CD14-positive monocyte (primary cell): ENCODE data around the gene DLGAP4. TPM values are rescaled to one million over a fixed set of nuclear protein-coding genes. Genes with fewer than 3 reads are reported as not detected.

ENCODE experiments used
- DNase-seq, 3 donors: peaks; one replicate each; pipeline ENCODE4 v3.0.0-alpha.2; 2011 to 2022
- H2AFZ ChIP-seq: 2 replicates; pipeline ENCODE4 v1.6.0; 2012; ENCODE audit warnings: mild to moderate bottlenecking, low read depth, low read length, inconsistent platforms; ENCODE audit not compliant: insufficient read depth, poor library complexity, severe bottlenecking
- H3K27ac ChIP-seq, 2 donors: 1 replicate in 1 of 2; 2 replicates in 1 of 2; pipeline ENCODE4 v1.5.1; 2012 to 2013; ENCODE audit warnings: low read length in 2 of 2, control low read depth in 1 of 2, inconsistent platforms in 1 of 2, low read depth in 1 of 2, mild to moderate bottlenecking in 1 of 2
- H3K27me3 ChIP-seq, 2 donors: one replicate each; pipeline versions ENCODE4 v1.6.0 to v1.6.1; 2011 to 2013; ENCODE audit warnings: low read length in 2 of 2; ENCODE audit not compliant: control insufficient read depth in 2 of 2, insufficient read depth in 2 of 2
- H3K36me3 ChIP-seq, 2 donors: replicated peaks in 1 of 2; 1 replicate in 1 of 2; 2 replicates in 1 of 2; pipeline versions ENCODE4 v1.5.1 to v1.6.1; 2012 to 2013; ENCODE audit warnings: low read length in 2 of 2, control low read depth in 1 of 2, inconsistent platforms in 1 of 2, mild to moderate bottlenecking in 1 of 2; ENCODE audit not compliant: insufficient read depth in 2 of 2, control insufficient read depth in 1 of 2
- H3K4me1 ChIP-seq, 2 donors: 1 replicate in 1 of 2; 2 replicates in 1 of 2; pipeline versions ENCODE4 v1.5.1 to v1.6.1; 2012 to 2013; ENCODE audit warnings: low read length in 2 of 2, control low read depth in 1 of 2, inconsistent platforms in 1 of 2, mild to moderate bottlenecking in 1 of 2, moderate library complexity in 1 of 2; ENCODE audit not compliant: insufficient read depth in 2 of 2, control insufficient read depth in 1 of 2
- H3K4me2 ChIP-seq: replicated peaks from 2 replicates; pipeline ENCODE3; 2012; ENCODE audit warnings: low read length, moderate library complexity, mild to moderate bottlenecking; ENCODE audit not compliant: poor library complexity, severe bottlenecking; ENCODE audit errors: extremely low read depth
- H3K4me3 ChIP-seq, 3 experiments: fragments of 200-600 bp in 1 of 3; sonication (generic) in 1 of 3; replicated peaks in 1 of 3; 1 replicate in 2 of 3; 2 replicates in 1 of 3; pipeline ENCODE4 v1.5.1; 2011 to 2013; ENCODE audit warnings: low read length in 3 of 3, mild to moderate bottlenecking in 3 of 3, control low read depth in 2 of 3, low read depth in 2 of 3, inconsistent platforms in 1 of 3, moderate library complexity in 1 of 3
- H3K79me2 ChIP-seq: 2 replicates; pipeline ENCODE4 v1.6.0; 2012; ENCODE audit warnings: mild to moderate bottlenecking, control low read depth, inconsistent platforms, low read length, moderate library complexity; ENCODE audit not compliant: insufficient read depth
- H3K9ac ChIP-seq: 2 replicates; pipeline ENCODE4 v1.6.0; 2017; ENCODE audit warnings: low read length, mild to moderate bottlenecking; ENCODE audit not compliant: insufficient read depth, poor library complexity, severe bottlenecking
- H3K9me3 ChIP-seq, 2 donors: replicated peaks in 1 of 2; 1 replicate in 1 of 2; 2 replicates in 1 of 2; pipeline versions ENCODE4 v1.5.1 to v1.6.1; 2012 to 2013; ENCODE audit warnings: low read length in 2 of 2, control low read depth in 1 of 2; ENCODE audit not compliant: control insufficient read depth in 1 of 2, insufficient read depth in 1 of 2
- H4K20me1 ChIP-seq: 2 replicates; pipeline ENCODE4 v1.6.0; 2012; ENCODE audit warnings: mild to moderate bottlenecking, low read length, control low read depth, moderate library complexity; ENCODE audit not compliant: insufficient read depth
- H3K27ac Mint-ChIP-seq, 7 donors: one replicate each; pipeline ENCODE4 v1.8.0; 2020; ENCODE audit warnings: mild to moderate bottlenecking in 7 of 7, mixed read lengths in 7 of 7, moderate library complexity in 6 of 7, inconsistent platforms in 2 of 7
- H3K27me3 Mint-ChIP-seq, 3 donors: one replicate each; pipeline ENCODE4 v1.8.0; 2021 to 2022; ENCODE audit warnings: low read depth in 3 of 3, mild to moderate bottlenecking in 3 of 3, mixed read lengths in 3 of 3, moderate library complexity in 3 of 3, inconsistent platforms in 1 of 3
- H3K36me3 Mint-ChIP-seq, 2 donors: one replicate each; pipeline ENCODE4 v1.8.0; 2020; ENCODE audit warnings: mixed read lengths in 2 of 2, inconsistent platforms in 1 of 2, mild to moderate bottlenecking in 1 of 2
- H3K4me1 Mint-ChIP-seq: one replicate; pipeline ENCODE4 v1.8.0; 2020; ENCODE audit warnings: mild to moderate bottlenecking, mixed read lengths
- H3K4me3 Mint-ChIP-seq, 2 donors: one replicate each; pipeline ENCODE4 v1.8.0; 2020; ENCODE audit warnings: mild to moderate bottlenecking in 2 of 2, mixed read lengths in 2 of 2, moderate library complexity in 1 of 2
- H3K9me3 Mint-ChIP-seq, 7 donors: one replicate each; pipeline ENCODE4 v1.8.0; 2020 to 2022; ENCODE audit warnings: mixed read lengths in 7 of 7, mild to moderate bottlenecking in 6 of 7, moderate library complexity in 6 of 7, inconsistent platforms in 2 of 7
- WGBS: methylation state at CpG from one replicate; pipeline ENCODE4 v1.1.5; 2013; ENCODE audit warnings: missing lambda C conversion rate; ENCODE audit not compliant: insufficient coverage; 5-methylcytosine and 5-hydroxymethylcytosine counted together
- intact Hi-C, 2 donors: fragments of 100-400 bp; cut with micrococcal nuclease; formaldehyde crosslinking; loops; one replicate each; pipeline versions ENCODE4 v1.15.0 to v1.15.1; 2023
- polyA plus RNA-seq, 3 donors: library from polyadenylated mRNA; depleted of rRNA in 1 of 3; unstranded in 2 of 3; stranded (reverse) in 1 of 3; fragments of 300-500 nt in 2 of 3; fragments of >200 nt in 1 of 3; fragmentation: Illumina TruSeq in 2 of 3; gene quantifications; 1 replicate in 2 of 3; 2 replicates in 1 of 3; pipeline ENCODE4 v1.2.3, GENCODE V29; 2012 to 2021
- TF ChIP-seq, protein P1 (sequence below): fragments of 200-600 bp; IDR thresholded peaks from one replicate; pipeline ENCODE4 v1.8.0; 2022; ENCODE audit warnings: antibody characterized with exemption, mild to moderate bottlenecking

Gene DLGAP4
- polyA plus RNA-seq, 3 donors = 9.9 to 52.7 (median 17.6) TPM

DNA sequence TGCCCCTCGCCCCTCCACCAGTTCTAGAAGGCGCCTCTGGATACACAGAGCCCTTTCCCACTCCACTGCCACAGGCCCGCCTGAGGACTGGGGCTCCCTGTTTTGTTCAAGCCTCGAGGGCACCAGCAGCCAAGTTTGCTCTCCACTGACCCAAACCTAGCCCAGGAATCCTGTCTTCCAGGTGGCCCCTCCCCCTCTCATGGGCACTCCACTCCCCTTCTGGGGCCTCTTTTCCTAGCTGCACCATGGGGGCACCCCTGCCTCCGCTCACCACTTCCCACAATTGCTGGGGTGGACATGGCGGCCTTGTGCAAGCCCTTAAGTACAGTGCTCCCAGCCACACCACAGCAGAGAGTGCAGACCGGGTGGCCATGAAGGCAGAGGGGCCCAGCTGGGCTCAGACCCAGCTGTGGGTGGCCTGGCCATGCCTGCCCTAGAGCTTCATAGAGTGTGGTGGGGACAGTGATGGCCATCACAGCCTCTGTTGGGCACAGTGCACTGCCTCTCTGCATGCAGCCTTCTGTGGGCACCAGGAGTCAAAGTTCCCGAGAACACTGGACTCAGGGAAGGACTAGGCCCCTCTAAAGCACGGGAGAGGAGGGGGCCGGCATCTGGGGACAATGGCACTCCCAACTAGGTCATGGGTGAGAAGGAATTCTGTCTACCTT is 236.5 kb downstream of the DLGAP4 start:
- intact Hi-C loops = loop anchor here in 1 of 2 donors (10.0 kb wide), 1 partner anchor 342 kb away; no protein-coding TSS in a partner anchor
- no peaks in the 10 kb centered on the region for H3K9me3 ChIP-seq
- H3K4me1 ChIP-seq = peaks cover 9 to 13% of the 10 kb centered on the region in 2 donors
- no peak overlapping the region for H2AFZ ChIP-seq
- Mint-ChIP-seq H3K36me3 (no peaks in the 10 kb centered on the region), H3K4me1 (peaks cover 1% of the 10 kb centered on the region), H3K4me3 (no peak overlapping the region), H3K27me3 (peaks cover 0 to 7% (median 5%) of the 10 kb centered on the region in 3 donors), H3K27ac (peak overlapping the region in 2 of 7 donors; percentile 8 to 50), H3K9me3 (peaks cover 0 to 1% (median 0%) of the 10 kb centered on the region in 7 donors)
- 98% methylated on average over 7 of the region's 10 CpGs for WGBS
- H3K4me3 ChIP-seq = no peak overlapping the region
- no peaks in the 10 kb centered on the region for H3K36me3 ChIP-seq
- no peak overlapping the region for H3K27ac ChIP-seq
- H3K4me2 ChIP-seq = no peak overlapping the region
- TF ChIP-seq, protein P1, sequence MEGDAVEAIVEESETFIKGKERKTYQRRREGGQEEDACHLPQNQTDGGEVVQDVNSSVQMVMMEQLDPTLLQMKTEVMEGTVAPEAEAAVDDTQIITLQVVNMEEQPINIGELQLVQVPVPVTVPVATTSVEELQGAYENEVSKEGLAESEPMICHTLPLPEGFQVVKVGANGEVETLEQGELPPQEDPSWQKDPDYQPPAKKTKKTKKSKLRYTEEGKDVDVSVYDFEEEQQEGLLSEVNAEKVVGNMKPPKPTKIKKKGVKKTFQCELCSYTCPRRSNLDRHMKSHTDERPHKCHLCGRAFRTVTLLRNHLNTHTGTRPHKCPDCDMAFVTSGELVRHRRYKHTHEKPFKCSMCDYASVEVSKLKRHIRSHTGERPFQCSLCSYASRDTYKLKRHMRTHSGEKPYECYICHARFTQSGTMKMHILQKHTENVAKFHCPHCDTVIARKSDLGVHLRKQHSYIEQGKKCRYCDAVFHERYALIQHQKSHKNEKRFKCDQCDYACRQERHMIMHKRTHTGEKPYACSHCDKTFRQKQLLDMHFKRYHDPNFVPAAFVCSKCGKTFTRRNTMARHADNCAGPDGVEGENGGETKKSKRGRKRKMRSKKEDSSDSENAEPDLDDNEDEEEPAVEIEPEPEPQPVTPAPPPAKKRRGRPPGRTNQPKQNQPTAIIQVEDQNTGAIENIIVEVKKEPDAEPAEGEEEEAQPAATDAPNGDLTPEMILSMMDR = no peak
- no peak for DNase-seq
- H3K9ac ChIP-seq = no peak overlapping the region
- no peaks in the 10 kb centered on the region for H3K79me2 ChIP-seq
- H3K27me3 ChIP-seq = no peaks in the 10 kb centered on the region
- no peaks in the 10 kb centered on the region for H4K20me1 ChIP-seq

DNA sequence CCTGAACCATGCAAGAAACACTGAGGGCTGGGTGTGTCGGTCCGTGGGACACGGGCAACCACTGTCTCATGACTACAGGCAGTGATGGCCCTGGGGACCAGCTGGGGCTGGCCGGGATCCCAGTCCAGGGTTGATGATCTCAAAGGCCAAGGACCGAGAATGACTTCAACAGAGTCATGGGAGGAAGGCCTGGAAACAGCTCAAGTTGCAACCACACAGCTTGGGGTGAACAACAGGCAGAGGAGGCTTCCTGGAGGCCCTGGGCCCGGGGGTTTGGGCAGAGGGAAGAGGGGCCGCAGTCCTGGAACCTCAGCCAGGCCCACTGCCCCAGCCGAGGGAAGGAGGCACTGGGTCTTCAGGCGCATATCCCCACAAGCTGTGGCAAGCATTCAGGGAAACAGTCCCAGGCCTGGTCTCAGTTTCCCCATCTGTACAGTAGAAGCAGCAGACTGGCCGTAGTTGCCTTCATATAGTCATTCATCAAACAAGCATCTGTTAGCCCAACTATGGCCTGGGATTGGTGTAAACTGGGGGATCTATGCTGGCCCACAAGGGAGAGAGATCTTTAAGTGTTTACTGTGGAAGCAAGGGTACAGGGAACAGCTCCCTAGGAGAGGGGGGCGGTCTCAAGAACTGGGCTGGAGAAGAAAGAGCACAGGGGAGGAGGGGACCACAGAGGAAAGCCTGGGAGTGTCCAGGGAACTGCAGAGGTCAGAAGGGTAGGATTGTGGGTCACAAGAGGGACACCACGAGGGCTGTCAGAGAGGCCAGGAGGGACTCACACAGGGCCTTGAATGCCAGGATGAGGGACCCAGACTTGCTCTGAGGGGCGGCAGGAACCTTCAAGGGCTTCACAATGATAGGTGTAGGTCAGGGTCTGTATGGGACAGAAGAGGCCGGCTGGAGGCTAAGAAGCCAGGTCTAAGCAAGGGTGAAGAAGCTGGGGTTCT is 237.3 kb downstream of the DLGAP4 start:
- H3K4me3 ChIP-seq = no peak overlapping the region
- H3K4me1 Mint-ChIP-seq = peaks cover 1% of the 10 kb centered on the region
- no peaks in the 10 kb centered on the region for H3K36me3 Mint-ChIP-seq
- no peak overlapping the region for H2AFZ ChIP-seq
- H3K4me2 ChIP-seq = no peak overlapping the region
- no peaks in the 10 kb centered on the region for H3K36me3 ChIP-seq
- H4K20me1 ChIP-seq = no peaks in the 10 kb centered on the region
- H3K9me3 Mint-ChIP-seq = peaks cover 0 to 1% (median 0%) of the 10 kb centered on the region in 7 donors
- WGBS = 97% methylated on average over 13 of the region's 14 CpGs
- no peaks in the 10 kb centered on the region for H3K27me3 ChIP-seq
- H3K27me3 Mint-ChIP-seq = peaks cover 0 to 7% (median 5%) of the 10 kb centered on the region in 3 donors
- intact Hi-C loops = loop anchor here in 1 of 2 donors (10.0 kb wide), 1 partner anchor 341 kb away; no protein-coding TSS in a partner anchor
- TF ChIP-seq, protein P1 = no peak
- no peaks in the 10 kb centered on the region for H3K79me2 ChIP-seq
- peaks cover 9 to 13% of the 10 kb centered on the region in 2 donors for H3K4me1 ChIP-seq
- DNase-seq = no peak
- peak overlapping the region in 1 of 7 donors; percentile 8 for H3K27ac Mint-ChIP-seq
- H3K4me3 Mint-ChIP-seq = peak overlapping the region in 1 of 2 donors; percentile 27
- H3K9ac ChIP-seq = no peak overlapping the region
- no peaks in the 10 kb centered on the region for H3K9me3 ChIP-seq
- no peak overlapping the region for H3K27ac ChIP-seq
